Measurements from ENCODE around the gene RAPSN. TPM values are rescaled to one million over a fixed set of nuclear protein-coding genes. Genes with fewer than 3 reads are reported as not detected.

RAPSN gene
- total RNA-seq, 1 donor from 2014 or later = 2.2 TPM

Small RNAs within 50 kb of the gene (microRNA-seq; reads per million reads assigned to microRNA genes)
- gene MIR4487 = not detected

Other genes with a start within 250 kb of the RAPSN start
- gene DDB2, start 234.2 kb downstream of the RAPSN start, total RNA-seq = 8.7 TPM
- 17.7 TPM for gene ACP2, start 200.3 kb downstream of the RAPSN start, total RNA-seq
- gene NR1H3, start 191.1 kb downstream of the RAPSN start, total RNA-seq = 11.7 TPM
- 40.9 TPM for gene MADD, start 179.0 kb downstream of the RAPSN start, total RNA-seq
- 2,538 TPM for gene MYBPC3, start 96.4 kb downstream of the RAPSN start, total RNA-seq
- gene SPI1, start 70.6 kb downstream of the RAPSN start, total RNA-seq = 8.3 TPM
- 36.5 TPM for gene SLC39A13, start 40.5 kb downstream of the RAPSN start, total RNA-seq
- 146 TPM for gene PSMC3, start 22.7 kb downstream of the RAPSN start, total RNA-seq
- gene CELF1, start 104.0 kb upstream of the RAPSN start, total RNA-seq = 88.6 TPM
- gene PTPMT1, start 116.5 kb upstream of the RAPSN start, total RNA-seq = 23.6 TPM
- 14.2 TPM for gene KBTBD4, start 129.8 kb upstream of the RAPSN start, total RNA-seq
- gene NDUFS3, start 129.9 kb upstream of the RAPSN start, total RNA-seq = 296 TPM
- 0.22 TPM for gene FAM180B, start 137.5 kb upstream of the RAPSN start, total RNA-seq
- gene C1QTNF4, start 145.3 kb upstream of the RAPSN start, total RNA-seq = 0.58 TPM
- gene MTCH2, start 193.4 kb upstream of the RAPSN start, total RNA-seq = 93.7 TPM

All from left ventricle myocardium inferior (tissue), 1 donor.